ENCODE measurements around the gene CASP10. TPM values are rescaled to one million over a fixed set of nuclear protein-coding genes. Genes with fewer than 3 reads are reported as not detected.

Gene CASP10
- total and polyA plus RNA-seq, 2 of the 8 experiments (the other 6 are each of a cell fraction or from before 2014, with no cell fraction given): 2.3 to 4.0 TPM

DNA sequence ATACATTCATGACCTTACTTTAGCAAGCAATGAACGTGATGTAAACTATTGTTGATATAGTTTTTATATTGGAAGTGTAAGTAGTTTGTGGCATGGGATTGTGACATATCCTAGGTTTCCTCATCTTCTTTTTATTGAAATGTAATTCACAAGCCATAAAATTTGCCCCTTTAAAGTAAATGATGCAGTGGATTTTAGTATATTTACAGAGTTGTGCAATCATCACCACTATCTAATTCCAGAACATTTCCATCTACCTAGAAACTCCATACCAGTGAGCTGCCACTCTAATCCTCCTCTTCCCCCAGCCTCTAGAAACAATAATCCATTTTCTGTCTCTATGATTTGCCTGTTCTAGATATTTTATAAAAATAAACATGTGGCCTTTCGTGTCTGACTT is 10.7 kb upstream of the CASP10 start:
- H3K27ac ChIP-seq (ENCODE audit: low read depth, low read length): no peak overlapping the region
- no peak overlapping the region for H3K14ac ChIP-seq (ENCODE audit: insufficient read length)
- no peak overlapping the region for H3K4me2 ChIP-seq (ENCODE audit: insufficient read depth in 1 of 2, low read depth in 2 of 2, low read length in 2 of 2)
- H4K5ac ChIP-seq (ENCODE audit: insufficient read length, low read depth, low read length): no peak overlapping the region
- ChIA-PET CTCF (ENCODE audit: partially characterized antibody) (interaction anchor here (0.6 to 1.9 kb wide), 3 partner anchors 14 to 271 kb away, joined by 3 to 12 read pairs (median 3); no protein-coding TSS in a partner anchor), POLR2A (ENCODE audit: partially characterized antibody) (no interaction called here)
- no peak overlapping the region for H2BK20ac ChIP-seq (ENCODE audit: low read length)
- no peaks in the 10 kb centered on the region for H3K27me3 ChIP-seq (replicated peaks in 1 of 4; ENCODE audit: control insufficient read depth in 3 of 4, extremely low read depth in 1 of 4, insufficient read depth in 3 of 4, low read length in 3 of 4)
- no peak overlapping the region for H2BK15ac ChIP-seq (ENCODE audit: low read length)
- no peak overlapping the region for H2BK5ac ChIP-seq (ENCODE audit: low read depth, low read length)
- no peak overlapping the region for H3K56ac ChIP-seq (replicated peaks; ENCODE audit: insufficient read length, low read depth, low read length)
- 86% methylated on average over 2 of the region's 2 CpGs; no CpG with 5 or more reads in 1 of the 2 experiments for WGBS, 2 experiments (ENCODE audit: extremely low coverage in 1 of 2, insufficient coverage in 1 of 2, insufficient read length in 1 of 2, insufficient replicate concordance in 2 of 2, low coverage in 1 of 2, low lambda C conversion rate in 2 of 2, missing lambda C conversion rate in 1 of 2)
- no peak overlapping the region for H2AK5ac ChIP-seq (ENCODE audit: low read depth, low read length)
- no peak overlapping the region for H2AFZ ChIP-seq (ENCODE audit: low read length)
- DNase-seq (ENCODE audit: low read depth in 1 of 2, low spot score in 2 of 2) (no peak), FAIRE-seq (no peak)
- no peak overlapping the region for H3K23ac ChIP-seq (ENCODE audit: insufficient read length)
- H2BK120ac ChIP-seq (replicated peaks; ENCODE audit: low read depth, low read length): no peak overlapping the region
- no peaks in the 10 kb centered on the region for H3K79me1 ChIP-seq (ENCODE audit: low read depth, low read length)
- H3K9ac ChIP-seq (replicated peaks in 1 of 4; ENCODE audit: extremely low read depth in 1 of 4, low read depth in 3 of 4, low read length in 3 of 4): no peak overlapping the region
- H3K4me3 ChIP-seq (ENCODE audit: extremely low read depth in 1 of 4, insufficient read depth in 2 of 4, low read depth in 3 of 4, low read length in 4 of 4): no peak overlapping the region
- H3K36me3 ChIP-seq (ENCODE audit: control insufficient read depth in 2 of 4, insufficient read depth in 4 of 4, low read length in 3 of 4): no peaks in the 10 kb centered on the region
- H4K91ac ChIP-seq (replicated peaks; ENCODE audit: insufficient read length, low read length): no peak overlapping the region
- H3K9me3 ChIP-seq (ENCODE audit: insufficient read depth in 2 of 2, low read depth in 1 of 2, low read length in 1 of 2): peaks cover 0 to 5% of the 10 kb centered on the region in 2 experiments; a peak in 1 of 4 replicates
- no peaks in the 10 kb centered on the region for H3K79me2 ChIP-seq (ENCODE audit: control insufficient read depth in 1 of 2, insufficient read depth in 2 of 2, low read length in 2 of 2)
- no peak overlapping the region for H3K4ac ChIP-seq (replicated peaks; ENCODE audit: insufficient read length, low read depth, low read length)
- H3K4me1 ChIP-seq (replicated peaks in 1 of 4; ENCODE audit: control insufficient read depth in 3 of 4, insufficient read depth in 4 of 4, low read length in 3 of 4): no peaks in the 10 kb centered on the region
- no peaks in the 10 kb centered on the region for H4K20me1 ChIP-seq (replicated peaks in 1 of 2; ENCODE audit: control insufficient read depth in 1 of 2, insufficient read depth in 2 of 2, low read length in 2 of 2)
- no peaks in the 10 kb centered on the region for H3K23me2 ChIP-seq (ENCODE audit: low read depth, low read length)
- H2BK12ac ChIP-seq (ENCODE audit: low read depth, low read length): no peak overlapping the region
- H3K18ac ChIP-seq (ENCODE audit: extremely low read depth, low read length): no peak overlapping the region
- no peak for TF ChIP-seq TAF7 (optimal IDR thresholded peaks at IDR 0.05; ENCODE audit: borderline replicate concordance, low read depth, low read length)
- TF ChIP-seq CHD1 (IDR thresholded peaks at IDR 0.05; ENCODE audit: low read depth, low read length): no peak
- peak; percentile 9; the same call in 1 of the 2 replicates for TF ChIP-seq CEBPB (IDR thresholded peaks at IDR 0.05; ENCODE audit: low read depth, low read length)
- H4K8ac ChIP-seq (ENCODE audit: extremely low read depth, insufficient read depth, low read length): no peak overlapping the region

Data from H1 (cell line).